Measurements from ENCODE around the gene APOL4.

Gene APOL4

GRCh38 chr22:36143956-36144355, 57.7 kb downstream of the APOL4 start:
- H3K4me3 ChIP-seq (ENCODE audit: low read depth, low read length) = no peak overlapping the region
- TF ChIP-seq, protein P1, sequence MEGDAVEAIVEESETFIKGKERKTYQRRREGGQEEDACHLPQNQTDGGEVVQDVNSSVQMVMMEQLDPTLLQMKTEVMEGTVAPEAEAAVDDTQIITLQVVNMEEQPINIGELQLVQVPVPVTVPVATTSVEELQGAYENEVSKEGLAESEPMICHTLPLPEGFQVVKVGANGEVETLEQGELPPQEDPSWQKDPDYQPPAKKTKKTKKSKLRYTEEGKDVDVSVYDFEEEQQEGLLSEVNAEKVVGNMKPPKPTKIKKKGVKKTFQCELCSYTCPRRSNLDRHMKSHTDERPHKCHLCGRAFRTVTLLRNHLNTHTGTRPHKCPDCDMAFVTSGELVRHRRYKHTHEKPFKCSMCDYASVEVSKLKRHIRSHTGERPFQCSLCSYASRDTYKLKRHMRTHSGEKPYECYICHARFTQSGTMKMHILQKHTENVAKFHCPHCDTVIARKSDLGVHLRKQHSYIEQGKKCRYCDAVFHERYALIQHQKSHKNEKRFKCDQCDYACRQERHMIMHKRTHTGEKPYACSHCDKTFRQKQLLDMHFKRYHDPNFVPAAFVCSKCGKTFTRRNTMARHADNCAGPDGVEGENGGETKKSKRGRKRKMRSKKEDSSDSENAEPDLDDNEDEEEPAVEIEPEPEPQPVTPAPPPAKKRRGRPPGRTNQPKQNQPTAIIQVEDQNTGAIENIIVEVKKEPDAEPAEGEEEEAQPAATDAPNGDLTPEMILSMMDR (conservative IDR thresholded peaks at IDR 0.05; ENCODE audit: low read depth, low read length) = no peak
- DNase-seq (ENCODE audit: low read depth) = no peak

DNA sequence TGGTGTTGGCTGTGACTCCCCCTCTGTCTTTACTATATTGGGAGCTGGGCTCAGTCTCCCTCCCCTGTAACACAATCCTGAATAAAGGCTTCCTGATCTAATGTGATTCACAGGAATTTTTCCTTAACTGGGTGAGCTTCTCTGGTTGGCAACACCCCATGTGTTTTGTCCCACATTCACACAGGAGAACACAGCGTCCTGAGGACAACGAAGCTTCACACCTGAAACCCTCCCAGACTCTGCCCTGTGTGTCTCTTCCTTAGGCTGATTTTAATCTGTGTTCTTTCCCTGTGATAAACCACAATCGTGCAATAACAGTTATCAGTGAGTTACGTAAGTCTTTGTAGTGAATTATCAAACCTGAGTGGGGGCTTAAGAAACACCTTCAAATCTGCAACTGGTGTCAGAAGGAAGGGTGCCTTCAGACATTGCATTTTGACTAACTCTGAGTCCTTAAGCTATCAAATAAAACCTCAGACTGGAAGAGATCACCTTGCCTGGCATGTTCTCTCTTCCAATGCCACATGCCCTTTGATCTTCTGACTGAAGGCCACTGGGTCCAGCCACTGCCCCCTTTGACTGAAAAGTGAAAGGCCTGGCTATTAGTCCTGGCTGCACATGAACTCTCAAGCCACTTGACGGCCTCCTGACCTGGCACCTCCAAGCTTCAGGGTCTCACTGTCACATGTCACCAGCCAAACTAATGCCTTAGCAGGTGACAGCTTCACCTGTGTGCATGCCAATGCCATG, 58.4 kb downstream of the APOL4 start:
- H3K4me3 ChIP-seq (ENCODE audit: low read depth, low read length) = no peak overlapping the region
- TF ChIP-seq, protein P1 (conservative IDR thresholded peaks at IDR 0.05; ENCODE audit: low read depth, low read length) = no peak
- DNase-seq (ENCODE audit: low read depth) = no peak

DNA sequence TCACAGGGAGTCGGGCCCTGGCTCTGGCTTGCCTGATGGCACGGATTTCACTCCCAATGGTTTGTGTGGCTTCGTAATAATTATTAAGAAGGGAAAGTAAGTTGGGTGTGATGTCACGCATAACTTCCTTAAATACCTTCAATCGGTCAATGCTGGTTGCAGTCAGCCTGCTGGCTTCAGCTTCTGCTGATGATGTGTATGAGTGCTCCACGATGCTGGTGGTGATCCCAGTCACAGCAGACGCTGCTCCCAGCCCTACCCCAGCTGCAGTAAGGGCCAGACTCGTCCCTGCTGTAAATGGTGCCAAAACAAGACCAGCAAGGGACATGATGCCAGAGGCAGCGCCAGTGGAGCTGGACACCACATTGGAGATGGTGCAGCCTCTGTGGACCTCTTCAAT, 60.1 kb downstream of the APOL4 start:
- TF ChIP-seq, protein P1 (conservative IDR thresholded peaks at IDR 0.05; ENCODE audit: low read depth, low read length) = no peak
- DNase-seq (ENCODE audit: low read depth) = no peak
- H3K4me3 ChIP-seq (ENCODE audit: low read depth, low read length) = no peak overlapping the region
